Stimulated activated CD8-positive, alpha-beta memory T cell treated with anti-CD3 and anti-CD28 coated beads, Interleukin-7, amount 100 ng/mL, for 1 hour (primary cell): ENCODE measurements around the gene FAM171A1.
"Not testable (repeated sequence)": the region's sequence is repeated elsewhere in the genome, so short reads cannot be mapped to it uniquely, and the experiment has no call there.

Experiments used
- DNase-seq, 2 donors: peaks; one replicate each; pipeline ENCODE4 v3.0.0-alpha.2; 2020; ENCODE audit warnings: low read depth in 2 of 2

The FAM171A1 gene

DNA sequence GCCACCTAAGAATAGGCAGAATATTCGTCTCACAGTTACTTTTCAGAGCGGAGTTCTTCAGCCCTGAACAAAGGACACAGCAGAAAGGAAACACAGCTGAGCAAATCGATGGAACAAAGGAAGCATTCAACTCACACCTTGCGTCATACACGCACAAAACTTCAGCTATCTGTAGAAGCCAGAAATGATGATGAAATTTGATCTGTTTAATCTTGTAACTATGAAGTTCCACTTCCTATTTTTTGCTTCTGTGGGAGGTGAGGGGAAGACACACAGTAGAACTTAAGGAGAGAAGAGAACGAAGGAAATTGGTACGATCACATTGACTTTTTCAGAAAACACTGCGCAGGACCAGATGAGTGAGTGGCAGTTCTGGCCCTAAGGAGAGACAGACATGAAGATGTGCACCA, 26.2 kb downstream of the FAM171A1 start:
- DNase-seq, result no peak

DNA sequence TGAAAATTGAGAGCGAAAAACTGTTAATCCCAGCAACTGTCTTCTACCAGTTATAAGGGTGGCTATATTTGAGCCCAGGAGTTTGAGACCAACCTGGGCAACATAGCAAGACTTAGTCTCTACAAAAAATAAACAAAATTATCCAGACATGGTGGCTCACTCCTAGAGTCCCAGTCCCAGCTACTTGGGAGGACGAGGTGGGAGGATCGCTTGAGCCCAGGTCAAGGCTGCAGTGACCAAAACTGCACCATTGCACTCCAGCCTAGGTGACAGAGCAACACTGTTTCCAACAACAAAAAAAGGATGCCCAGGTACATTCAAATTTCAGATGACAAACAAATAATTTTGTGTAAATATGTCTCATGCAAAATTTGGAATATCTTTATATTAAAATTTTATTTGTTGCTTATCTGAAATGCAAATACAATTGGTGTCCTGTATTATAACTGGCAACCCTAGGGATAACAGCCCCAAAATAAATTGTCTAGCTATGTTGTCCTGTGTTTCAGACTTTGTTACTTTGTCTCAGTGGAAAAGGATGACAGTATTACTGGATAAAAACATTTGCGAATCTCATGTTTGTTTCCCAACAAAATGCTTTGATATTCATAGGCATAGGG, 26.7 kb downstream of the FAM171A1 start:
- no peak for DNase-seq

- no peak for DNase-seq
Observed at GRCh38 chr10:15342970-15343369, 28.1 kb downstream of the FAM171A1 start.

- DNase-seq, result no peak
Observed at GRCh38 chr10:15341502-15342128, 29.5 kb downstream of the FAM171A1 start.

DNA sequence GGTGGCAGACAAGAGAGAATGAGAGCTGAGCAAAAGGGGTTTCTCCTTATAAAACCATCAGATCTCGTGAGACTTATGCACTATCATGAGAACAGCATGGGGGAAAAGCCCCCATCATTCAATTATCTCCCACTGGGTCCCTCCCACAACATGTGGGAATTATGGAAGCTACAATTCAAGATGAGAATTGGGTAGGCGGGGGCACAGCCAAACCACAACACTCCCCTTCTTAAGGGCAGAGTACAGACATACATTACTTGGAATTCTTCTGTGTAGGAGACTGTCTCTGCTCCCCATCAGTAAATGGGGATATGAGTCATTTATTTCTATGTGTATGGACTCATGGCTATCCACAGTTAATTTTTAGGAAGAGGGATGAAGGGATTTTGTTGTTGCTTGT, 31.2 kb downstream of the FAM171A1 start:
- DNase-seq, result no peak

GRCh38 chr10:15337441-15337923, 33.6 kb downstream of the FAM171A1 start:
- DNase-seq, result not testable (repeated sequence)

- DNase-seq, result no peak
Observed at GRCh38 chr10:15336211-15336610, 34.9 kb downstream of the FAM171A1 start.

- DNase-seq, result no peak
Observed at GRCh38 chr10:15335508-15335907, 35.6 kb downstream of the FAM171A1 start.

- no peak for DNase-seq
Observed at GRCh38 chr10:15334650-15335323, 36.3 kb downstream of the FAM171A1 start.

DNA sequence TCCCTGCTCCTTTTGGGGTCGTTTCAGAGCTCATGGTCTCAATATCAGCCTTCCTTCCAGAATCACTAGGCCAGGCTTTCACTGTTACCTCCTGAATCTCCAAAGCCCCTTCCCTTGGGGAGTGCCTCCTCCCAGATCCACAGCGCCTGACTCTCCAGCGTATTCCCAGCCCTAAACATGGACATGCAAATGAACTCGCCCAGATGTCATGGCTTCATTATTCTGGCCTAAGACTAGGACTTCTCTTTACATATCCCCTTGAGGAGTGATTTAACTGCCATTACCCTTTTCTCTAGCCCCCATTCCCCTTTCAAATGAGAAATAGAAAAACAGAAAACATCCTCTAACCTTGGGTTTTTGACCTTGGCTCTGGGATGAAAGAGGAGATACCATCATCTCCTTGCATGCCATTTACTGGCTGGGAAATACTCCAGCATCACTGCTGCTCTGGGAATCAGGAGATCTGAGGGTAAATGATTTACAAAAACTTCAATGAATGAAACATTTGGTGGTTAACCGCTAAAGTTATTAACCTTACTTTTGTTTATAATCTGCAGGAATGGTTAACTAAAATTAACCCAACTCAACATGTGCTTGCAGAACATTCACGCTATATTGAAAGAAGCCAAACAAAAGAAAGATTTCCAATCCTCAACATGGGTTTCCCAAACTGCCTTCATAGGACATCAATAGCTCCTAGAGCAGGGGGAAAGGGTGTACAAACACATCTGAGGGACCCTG, 37.0 kb downstream of the FAM171A1 start:
- DNase-seq, result no peak

DNA sequence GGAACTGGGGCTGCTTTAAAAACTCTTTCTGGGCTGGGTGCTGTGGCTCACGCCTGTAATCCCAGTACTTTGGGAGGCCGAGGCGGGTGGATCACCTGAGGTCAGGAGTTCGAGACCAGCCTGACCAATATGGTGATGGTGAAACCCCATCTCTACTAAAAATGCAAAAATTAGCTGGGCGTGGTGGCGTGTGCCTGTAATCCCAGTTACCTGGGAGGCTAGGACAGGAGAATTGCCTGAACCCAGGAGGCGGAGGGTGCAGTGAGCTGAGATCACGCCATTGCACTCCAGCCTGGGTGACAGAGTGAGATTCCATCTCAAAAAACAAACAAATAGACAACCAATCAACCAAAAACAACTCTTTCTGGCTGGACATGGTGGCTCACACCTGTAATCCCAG, 37.9 kb downstream of the FAM171A1 start:
- DNase-seq, result not testable (repeated sequence)

DNA sequence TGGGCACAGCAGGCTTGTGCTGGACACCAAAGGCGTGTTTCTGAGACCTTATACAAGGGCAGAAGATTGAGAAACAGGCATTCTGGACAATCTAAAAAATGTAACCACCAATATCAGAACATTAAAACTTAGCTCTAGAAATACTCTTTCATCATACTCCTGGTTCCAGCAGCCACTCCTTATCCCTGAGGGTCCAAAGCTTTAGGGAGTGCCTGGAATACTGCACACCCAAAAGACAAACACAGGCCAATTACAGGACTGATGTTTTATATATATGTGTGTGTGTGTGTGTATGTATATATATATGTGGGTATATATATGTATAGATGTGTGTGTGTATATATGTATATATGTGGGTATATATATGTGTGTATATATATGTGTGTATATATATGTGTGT, 39.6 kb downstream of the FAM171A1 start:
- no peak for DNase-seq

GRCh38 chr10:15329437-15329836, 41.7 kb downstream of the FAM171A1 start:
- no peak for DNase-seq

- no peak for DNase-seq
Observed at GRCh38 chr10:15325944-15326284, 45.2 kb downstream of the FAM171A1 start.

DNA sequence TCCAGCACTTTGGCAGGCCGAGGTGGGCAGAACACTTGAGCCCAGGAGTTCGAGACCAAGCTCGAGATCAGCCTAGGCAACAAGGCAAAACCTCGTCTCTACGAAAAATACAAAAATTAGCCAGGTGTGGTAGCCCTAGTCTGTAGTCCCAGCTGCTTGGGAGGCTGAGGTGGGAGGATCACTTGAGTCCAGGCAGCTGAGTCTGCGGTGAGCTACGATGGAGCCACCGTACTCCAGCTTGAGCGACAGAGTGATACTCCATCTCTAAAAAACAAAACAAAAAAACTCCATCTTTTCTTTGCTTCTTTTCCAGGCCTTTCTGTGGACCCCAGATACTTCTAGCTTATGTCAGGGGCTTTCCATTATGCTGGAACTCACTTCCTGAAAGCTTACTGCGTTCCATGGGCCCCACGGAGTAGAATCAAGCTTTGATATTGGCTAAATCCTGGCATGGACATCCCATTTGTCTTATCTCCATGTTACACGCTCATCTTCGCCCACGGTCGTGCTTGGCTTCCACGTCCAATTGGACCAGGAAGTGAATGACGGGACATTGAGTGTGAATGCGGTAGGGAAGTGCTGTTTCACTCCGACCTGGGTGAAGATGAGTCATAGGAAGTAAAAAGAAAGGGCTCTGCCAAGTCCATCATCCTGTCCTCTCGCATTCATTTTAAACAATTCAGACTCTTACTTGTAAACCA, 45.7 kb downstream of the FAM171A1 start:
- DNase-seq, result no peak

- DNase-seq, result no peak
Observed at GRCh38 chr10:15324611-15325010, 46.5 kb downstream of the FAM171A1 start.

GRCh38 chr10:15324113-15324512, 47.0 kb downstream of the FAM171A1 start:
- no peak for DNase-seq

GRCh38 chr10:15322356-15322755, 48.7 kb downstream of the FAM171A1 start:
- DNase-seq, result no peak

DNA sequence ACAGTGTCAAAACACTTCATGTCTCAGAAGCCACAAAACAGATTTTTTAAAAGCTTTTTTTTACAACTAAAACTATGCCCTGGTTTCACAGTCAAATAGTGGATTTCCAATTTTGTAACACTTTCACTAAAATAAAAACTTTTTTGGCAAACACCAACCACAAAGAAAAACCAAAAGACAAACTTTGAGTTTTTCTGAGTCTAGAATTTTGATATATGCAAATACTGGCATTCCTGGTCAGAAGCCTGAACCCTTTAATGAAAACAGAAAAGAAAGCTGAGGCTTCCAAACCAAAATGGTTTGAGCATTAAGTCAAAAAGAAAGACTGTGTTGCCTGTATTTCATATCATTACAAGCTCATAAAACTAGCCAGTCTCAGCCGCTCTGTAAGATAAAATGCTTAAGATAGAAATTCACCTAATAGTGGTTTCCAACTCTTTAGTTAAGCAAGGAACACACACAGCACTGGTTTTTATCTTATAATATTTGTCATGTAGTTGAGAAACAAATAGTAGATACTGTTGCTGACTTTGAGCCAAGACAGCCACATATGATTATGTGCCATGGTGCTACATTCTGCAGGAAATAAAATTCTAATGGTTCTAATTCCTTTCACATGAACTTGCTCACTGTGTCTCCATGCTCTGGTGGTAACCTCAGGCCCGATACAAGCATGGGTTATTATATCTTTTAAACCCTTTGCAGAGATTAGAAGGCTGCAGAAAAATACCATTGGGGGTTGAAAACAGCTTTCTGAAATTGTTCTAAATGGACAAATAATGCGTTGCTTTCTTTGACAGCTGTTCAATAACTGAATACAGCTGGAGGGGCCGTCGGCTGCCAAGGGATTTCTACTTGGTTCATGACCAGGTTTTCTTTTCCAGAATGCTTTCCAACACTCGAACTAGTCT, 49.4 kb downstream of the FAM171A1 start:
- DNase-seq, result no peak

DNA sequence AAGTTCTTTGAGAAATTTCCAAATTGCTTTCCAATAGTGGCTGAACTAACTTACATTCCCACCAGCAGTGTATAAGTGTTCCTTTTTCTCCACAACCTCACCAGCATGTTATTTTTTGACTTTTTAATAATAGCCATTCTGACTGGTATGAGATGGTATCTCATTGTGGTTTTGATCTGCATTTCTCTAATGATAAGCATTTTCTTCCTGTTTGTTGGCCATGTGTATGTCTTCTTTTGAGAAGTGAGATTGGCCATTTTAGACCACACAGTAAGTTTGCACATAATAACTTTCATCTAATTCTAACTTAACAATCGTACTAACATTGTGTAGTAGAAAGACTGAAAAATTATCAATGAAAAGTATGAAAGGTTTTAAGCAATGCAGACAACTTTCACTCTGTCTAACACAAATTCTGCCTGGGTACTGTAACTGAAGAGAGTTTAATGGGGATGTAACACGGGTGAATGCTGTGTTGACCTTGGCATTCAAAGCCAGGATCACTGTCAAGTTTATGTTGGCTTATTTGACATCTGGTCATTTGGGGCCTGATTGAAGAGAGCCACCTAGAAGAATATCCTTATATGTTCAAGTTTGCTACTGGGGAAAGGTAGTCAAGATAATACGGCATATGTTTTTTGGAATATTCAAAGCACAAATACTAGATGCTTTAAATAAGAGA, 50.4 kb downstream of the FAM171A1 start:
- no peak for DNase-seq
